ENCODE results near the gene RNF220. TPM values are rescaled to one million over a fixed set of nuclear protein-coding genes. Genes with fewer than 3 reads are reported as not detected.

Gene RNF220
- total and polyA plus RNA-seq, 2 of the 13 experiments (the other 11 are each of a cell fraction or from before 2014, with no cell fraction given): 48.2 to 72.1 TPM

DNA sequence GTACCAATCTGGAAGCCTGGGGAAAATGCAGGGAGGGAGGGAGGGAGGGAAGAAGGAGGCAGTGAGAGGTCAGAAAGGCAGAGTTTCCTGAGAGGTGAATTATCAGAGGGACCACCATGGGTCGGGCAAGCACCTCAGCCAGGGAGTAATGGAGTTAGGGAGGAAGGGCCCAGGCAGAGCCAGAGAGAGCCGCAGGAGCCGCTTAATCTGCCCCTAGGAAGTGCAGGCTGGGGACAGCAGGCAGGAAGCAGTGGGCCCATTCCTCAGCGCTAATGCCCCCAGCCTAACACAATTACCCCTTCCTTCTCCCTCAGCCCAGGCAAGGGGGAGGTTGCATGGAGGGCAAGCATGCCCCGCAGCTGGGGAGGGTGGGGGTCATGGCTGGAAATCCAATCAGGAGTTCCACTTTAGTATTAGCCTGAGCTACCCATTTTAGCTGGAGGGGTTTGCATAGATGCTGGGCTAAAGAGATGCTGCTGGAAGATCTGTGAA lies 160.2 kb downstream of the RNF220 start:
- H3K9me3 ChIP-seq (ENCODE audit: low read length): no peaks in the 10 kb centered on the region
- H3K4me1 ChIP-seq (ENCODE audit: insufficient read depth, low read length): no peaks in the 10 kb centered on the region
- H3K9ac ChIP-seq (ENCODE audit: insufficient read depth, low read depth, low read length): no peak overlapping the region
- H3K27me3 ChIP-seq (ENCODE audit: control insufficient read depth in 1 of 2, insufficient read depth in 2 of 2, low read length in 2 of 2): peaks cover 0 to 24% of the 10 kb centered on the region in 2 experiments; a peak in 2 of 5 replicates
- ATAC-seq: no peak
- BruUV-seq (replicated peaks): no TSS peak
- H3K4me2 ChIP-seq (ENCODE audit: low read depth, low read length): no peak overlapping the region
- 46% methylated on average over 3 of the region's 5 CpGs for WGBS (ENCODE audit: low lambda C conversion rate)
- in situ Hi-C loops (cut with HindIII; ENCODE audit: extremely low pct_ligation_motif_present, low pct_unique_long_range_greater_than_20kb) (no loop called here), intact Hi-C loops (cut with micrococcal nuclease; ENCODE audit: unreplicated experiment) (no loop called here)
- TF ChIP-seq ZNF446 (CRISPR knock-in tag; IDR thresholded peaks at IDR 0.05) (no peak), SPEN (CRISPR knock-in tag; IDR thresholded peaks at IDR 0.05; ENCODE audit: low read depth) (no peak), ZNF543 (CRISPR knock-in tag; IDR thresholded peaks at IDR 0.05) (no peak), SOX6 (IDR thresholded peaks at IDR 0.05) (no peak), SOX6 (CRISPR knock-in tag; IDR thresholded peaks at IDR 0.05) (no peak), SNAPC2 (CRISPR knock-in tag; IDR thresholded peaks at IDR 0.05) (no peak), GABPA (IDR thresholded peaks at IDR 0.05; ENCODE audit: low read depth, low read length) (no peak), GABPA (CRISPR knock-in tag; IDR thresholded peaks at IDR 0.05; ENCODE audit: low read depth) (no peak), ZNF205 (CRISPR knock-in tag; IDR thresholded peaks at IDR 0.05) (no peak), NBN (conservative IDR thresholded peaks at IDR 0.05) (no peak)
- TF ChIP-seq, protein P1, sequence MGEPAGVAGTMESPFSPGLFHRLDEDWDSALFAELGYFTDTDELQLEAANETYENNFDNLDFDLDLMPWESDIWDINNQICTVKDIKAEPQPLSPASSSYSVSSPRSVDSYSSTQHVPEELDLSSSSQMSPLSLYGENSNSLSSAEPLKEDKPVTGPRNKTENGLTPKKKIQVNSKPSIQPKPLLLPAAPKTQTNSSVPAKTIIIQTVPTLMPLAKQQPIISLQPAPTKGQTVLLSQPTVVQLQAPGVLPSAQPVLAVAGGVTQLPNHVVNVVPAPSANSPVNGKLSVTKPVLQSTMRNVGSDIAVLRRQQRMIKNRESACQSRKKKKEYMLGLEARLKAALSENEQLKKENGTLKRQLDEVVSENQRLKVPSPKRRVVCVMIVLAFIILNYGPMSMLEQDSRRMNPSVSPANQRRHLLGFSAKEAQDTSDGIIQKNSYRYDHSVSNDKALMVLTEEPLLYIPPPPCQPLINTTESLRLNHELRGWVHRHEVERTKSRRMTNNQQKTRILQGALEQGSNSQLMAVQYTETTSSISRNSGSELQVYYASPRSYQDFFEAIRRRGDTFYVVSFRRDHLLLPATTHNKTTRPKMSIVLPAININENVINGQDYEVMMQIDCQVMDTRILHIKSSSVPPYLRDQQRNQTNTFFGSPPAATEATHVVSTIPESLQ (CRISPR knock-in tag; conservative IDR thresholded peaks at IDR 0.05): no peak
- TF ChIP-seq, protein P2, sequence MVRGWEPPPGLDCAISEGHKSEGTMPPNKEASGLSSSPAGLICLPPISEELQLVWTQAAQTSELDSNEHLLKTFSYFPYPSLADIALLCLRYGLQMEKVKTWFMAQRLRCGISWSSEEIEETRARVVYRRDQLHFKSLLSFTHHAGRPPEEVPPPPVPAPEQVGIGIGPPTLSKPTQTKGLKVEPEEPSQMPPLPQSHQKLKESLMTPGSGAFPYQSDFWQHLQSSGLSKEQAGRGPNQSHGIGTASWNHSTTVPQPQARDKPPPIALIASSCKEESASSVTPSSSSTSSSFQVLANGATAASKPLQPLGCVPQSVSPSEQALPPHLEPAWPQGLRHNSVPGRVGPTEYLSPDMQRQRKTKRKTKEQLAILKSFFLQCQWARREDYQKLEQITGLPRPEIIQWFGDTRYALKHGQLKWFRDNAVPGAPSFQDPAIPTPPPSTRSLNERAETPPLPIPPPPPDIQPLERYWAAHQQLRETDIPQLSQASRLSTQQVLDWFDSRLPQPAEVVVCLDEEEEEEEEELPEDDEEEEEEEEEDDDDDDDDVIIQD (CRISPR knock-in tag; IDR thresholded peaks at IDR 0.05; ENCODE audit: low read depth): no peak
- DNase-seq (ENCODE audit: low spot score): no peak
- no peak overlapping the region for H3K4me3 ChIP-seq (replicated peaks in 1 of 3; ENCODE audit: insufficient read depth in 1 of 3, low read depth in 2 of 3, low read length in 3 of 3)
- H3K79me2 ChIP-seq (ENCODE audit: insufficient read depth, low read length): no peaks in the 10 kb centered on the region
- no peaks in the 10 kb centered on the region for H3K36me3 ChIP-seq (replicated peaks in 1 of 2; ENCODE audit: control insufficient read depth in 1 of 2, insufficient read depth in 2 of 2, low read length in 2 of 2)
- H4K20me1 ChIP-seq (ENCODE audit: insufficient read depth, low read length): no peaks in the 10 kb centered on the region
- CTCF ChIA-PET (ENCODE audit: low intra/inter-chr PET ratio, low total read pairs): no interaction called here
- no peak overlapping the region for H2AFZ ChIP-seq (ENCODE audit: low read length)
- no peak for FAIRE-seq
- POLR2A ChIA-PET: no interaction called here
- H3K27ac ChIP-seq (ENCODE audit: extremely low read length, insufficient read depth, low read length): no peak overlapping the region
